ENCODE measurements around the gene SDF2L1.
"Not testable (repeated sequence)": the region's sequence is repeated elsewhere in the genome, so short reads cannot be mapped to it uniquely, and the experiment has no call there.

Gene SDF2L1

DNA sequence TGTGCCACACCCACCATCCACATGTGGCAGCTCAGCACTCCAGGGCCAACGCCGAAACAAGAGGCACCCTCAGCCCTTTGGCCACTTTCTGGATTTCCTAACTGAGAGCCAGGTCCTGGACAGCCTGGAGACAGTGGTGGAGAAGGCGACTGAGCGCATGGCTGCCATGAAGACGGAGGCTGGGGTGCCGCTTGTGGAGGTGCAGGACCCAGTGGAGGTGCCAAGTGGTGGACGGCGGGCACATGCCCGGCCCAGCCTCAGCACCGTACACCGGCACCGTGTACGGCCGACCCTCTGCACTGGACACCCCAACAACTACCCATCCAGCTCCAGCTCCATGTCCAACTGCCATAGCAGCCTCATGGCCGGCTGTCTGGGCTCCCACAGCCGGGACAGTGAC lies 8.0 kb upstream of the SDF2L1 start:
- no peak overlapping the region for H3K4me3 ChIP-seq (ENCODE audit: low read depth, low read length)
- no peaks in the 10 kb centered on the region for H3K27me3 ChIP-seq (replicated peaks)
- in situ Hi-C loops (cut with HindIII; ENCODE audit: low pct_ligation_motif_present, low sequenced_read_pairs): no loop called here
- DNase-seq: no peak
- TF ChIP-seq, protein P1, sequence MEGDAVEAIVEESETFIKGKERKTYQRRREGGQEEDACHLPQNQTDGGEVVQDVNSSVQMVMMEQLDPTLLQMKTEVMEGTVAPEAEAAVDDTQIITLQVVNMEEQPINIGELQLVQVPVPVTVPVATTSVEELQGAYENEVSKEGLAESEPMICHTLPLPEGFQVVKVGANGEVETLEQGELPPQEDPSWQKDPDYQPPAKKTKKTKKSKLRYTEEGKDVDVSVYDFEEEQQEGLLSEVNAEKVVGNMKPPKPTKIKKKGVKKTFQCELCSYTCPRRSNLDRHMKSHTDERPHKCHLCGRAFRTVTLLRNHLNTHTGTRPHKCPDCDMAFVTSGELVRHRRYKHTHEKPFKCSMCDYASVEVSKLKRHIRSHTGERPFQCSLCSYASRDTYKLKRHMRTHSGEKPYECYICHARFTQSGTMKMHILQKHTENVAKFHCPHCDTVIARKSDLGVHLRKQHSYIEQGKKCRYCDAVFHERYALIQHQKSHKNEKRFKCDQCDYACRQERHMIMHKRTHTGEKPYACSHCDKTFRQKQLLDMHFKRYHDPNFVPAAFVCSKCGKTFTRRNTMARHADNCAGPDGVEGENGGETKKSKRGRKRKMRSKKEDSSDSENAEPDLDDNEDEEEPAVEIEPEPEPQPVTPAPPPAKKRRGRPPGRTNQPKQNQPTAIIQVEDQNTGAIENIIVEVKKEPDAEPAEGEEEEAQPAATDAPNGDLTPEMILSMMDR (IDR thresholded peaks at IDR 0.05; ENCODE audit: low read depth, low read length, missing control alignments): no peak
- H3K27ac ChIP-seq: peak overlapping the region; percentile 10
- peaks cover under 1% of the 10 kb centered on the region for H3K36me3 ChIP-seq (replicated peaks)

DNA sequence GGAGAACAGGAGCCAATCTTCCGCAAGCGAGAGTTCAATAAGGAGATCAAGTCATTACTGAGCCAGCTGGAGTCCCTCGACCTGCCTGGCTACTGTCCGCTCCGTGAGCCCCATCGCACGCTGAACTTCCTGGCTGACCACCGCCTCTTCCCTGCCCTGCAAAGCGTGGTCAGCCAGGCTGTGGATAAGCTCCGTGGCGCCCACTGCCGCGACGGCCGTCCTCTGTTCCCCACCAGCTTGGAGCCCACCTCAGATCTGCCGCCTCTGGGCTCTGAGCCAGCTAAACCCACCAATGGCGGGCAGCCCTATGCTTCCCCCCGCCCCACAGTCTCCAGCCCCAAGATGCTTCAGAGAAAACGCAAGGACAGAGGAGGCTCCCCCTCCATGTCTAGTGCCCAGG lies 7.3 kb upstream of the SDF2L1 start:
- Histone ChIP-seq H3K27ac (no peak overlapping the region), H3K27me3 (replicated peaks) (no peaks in the 10 kb centered on the region), H3K36me3 (replicated peaks) (no peaks in the 10 kb centered on the region), H3K4me3 (ENCODE audit: low read depth, low read length) (no peak overlapping the region)
- in situ Hi-C loops (cut with HindIII; ENCODE audit: low pct_ligation_motif_present, low sequenced_read_pairs): no loop called here
- TF ChIP-seq, protein P1 (IDR thresholded peaks at IDR 0.05; ENCODE audit: low read depth, low read length, missing control alignments): no peak
- DNase-seq: no peak

DNA sequence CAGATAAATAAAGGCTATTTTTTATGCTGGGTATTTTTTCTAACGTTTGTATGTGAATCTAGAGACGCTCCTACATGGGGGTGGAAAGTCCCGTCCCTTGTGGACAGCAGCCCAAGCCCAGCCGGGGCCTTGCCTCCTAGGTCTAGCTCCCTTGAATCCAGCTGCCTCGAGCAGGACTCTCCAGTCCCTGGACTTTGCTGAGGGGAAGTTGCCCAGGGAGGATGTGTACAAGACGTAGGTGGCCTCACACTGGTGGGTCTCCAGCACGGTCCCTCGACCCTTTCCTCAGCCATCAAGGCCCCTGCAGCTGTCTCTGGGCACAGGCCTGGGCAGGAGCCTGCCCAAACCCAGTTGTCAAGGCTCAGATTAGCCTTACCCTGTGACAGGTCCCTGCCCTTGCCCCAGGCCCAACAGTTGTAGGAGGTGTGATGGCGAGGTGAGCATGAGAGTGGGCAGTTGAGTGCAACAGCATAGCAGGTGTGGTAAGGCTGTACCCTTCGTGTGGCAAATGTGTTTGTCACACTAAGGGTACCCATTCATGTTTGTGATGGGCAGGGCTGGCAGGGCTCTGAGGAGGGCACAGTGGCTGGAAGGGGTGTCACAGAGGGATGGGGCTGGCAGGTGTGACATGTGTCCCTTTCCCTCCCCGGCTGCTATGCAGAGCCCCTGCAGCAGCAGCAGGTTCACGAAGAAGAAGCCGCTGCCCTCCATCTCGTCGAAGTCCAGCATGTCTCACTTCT lies 6.2 kb upstream of the SDF2L1 start:
- H3K27me3 ChIP-seq (replicated peaks): no peaks in the 10 kb centered on the region
- no peak overlapping the region for H3K27ac ChIP-seq
- TF ChIP-seq, protein P1 (IDR thresholded peaks at IDR 0.05; ENCODE audit: low read depth, low read length, missing control alignments): no peak
- no peaks in the 10 kb centered on the region for H3K36me3 ChIP-seq (replicated peaks)
- no peak overlapping the region for H3K4me3 ChIP-seq (ENCODE audit: low read depth, low read length)
- no peak for DNase-seq
- in situ Hi-C loops (cut with HindIII; ENCODE audit: low pct_ligation_motif_present, low sequenced_read_pairs): no loop called here

DNA sequence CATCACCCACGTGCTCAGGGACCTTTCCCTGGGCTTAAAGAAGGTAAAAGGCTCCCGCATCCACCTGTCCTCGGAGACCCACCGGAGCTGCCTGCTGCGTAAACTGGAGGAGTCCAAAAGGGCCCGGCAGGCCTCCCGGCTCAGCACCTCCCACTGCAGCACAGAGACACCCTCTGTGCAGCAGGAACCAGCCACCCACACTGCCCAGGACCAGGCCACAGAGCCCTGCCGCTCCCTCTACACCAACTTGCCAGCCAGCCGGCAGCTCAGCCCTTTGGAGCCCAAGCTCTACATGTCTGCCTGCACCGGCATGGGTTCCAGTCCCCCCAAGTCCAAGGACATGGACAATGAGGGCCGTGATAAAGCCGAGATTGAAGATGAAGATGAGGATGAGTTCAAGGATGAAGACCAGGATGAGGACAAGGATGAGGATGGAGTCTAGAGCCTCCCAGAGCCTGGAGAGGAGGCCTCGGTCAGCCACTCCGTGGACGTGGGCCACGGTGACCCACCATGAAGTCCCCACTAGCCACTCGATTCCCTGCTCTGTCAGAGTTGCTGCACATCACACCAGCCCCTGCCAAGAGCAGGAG lies 5.4 kb upstream of the SDF2L1 start:
- no peak for DNase-seq
- no peak overlapping the region for H3K27ac ChIP-seq
- no peaks in the 10 kb centered on the region for H3K36me3 ChIP-seq (replicated peaks)
- no peaks in the 10 kb centered on the region for H3K27me3 ChIP-seq (replicated peaks)
- in situ Hi-C loops (cut with HindIII; ENCODE audit: low pct_ligation_motif_present, low sequenced_read_pairs): no loop called here
- TF ChIP-seq, protein P1 (IDR thresholded peaks at IDR 0.05; ENCODE audit: low read depth, low read length, missing control alignments): no peak
- no peak overlapping the region for H3K4me3 ChIP-seq (ENCODE audit: low read depth, low read length)

DNA sequence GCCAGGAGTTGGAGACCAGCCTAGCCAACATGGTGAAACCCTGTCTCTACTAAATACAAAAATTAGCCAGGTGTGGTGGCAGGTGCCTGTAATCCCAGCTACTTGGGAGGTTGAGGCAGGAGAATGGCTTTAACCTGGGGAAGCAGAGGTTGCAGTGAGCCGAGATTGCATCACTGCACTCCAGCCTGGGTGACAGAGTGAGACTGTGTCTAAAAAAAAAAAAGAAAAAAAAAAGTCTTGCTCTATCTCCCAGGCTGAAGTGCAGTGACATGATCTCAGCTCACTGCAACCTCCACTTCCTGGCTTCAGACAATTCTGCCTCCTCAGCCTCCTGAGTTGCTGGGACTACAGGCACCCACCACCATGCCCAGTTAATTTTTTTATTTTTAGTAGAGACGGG lies 4.7 kb upstream of the SDF2L1 start:
- in situ Hi-C loops (cut with HindIII; ENCODE audit: low pct_ligation_motif_present, low sequenced_read_pairs); DNase-seq; H3K36me3 ChIP-seq (replicated peaks); H3K27me3 ChIP-seq (replicated peaks); H3K4me3 ChIP-seq (ENCODE audit: low read depth, low read length); H3K27ac ChIP-seq: not testable (repeated sequence)

DNA sequence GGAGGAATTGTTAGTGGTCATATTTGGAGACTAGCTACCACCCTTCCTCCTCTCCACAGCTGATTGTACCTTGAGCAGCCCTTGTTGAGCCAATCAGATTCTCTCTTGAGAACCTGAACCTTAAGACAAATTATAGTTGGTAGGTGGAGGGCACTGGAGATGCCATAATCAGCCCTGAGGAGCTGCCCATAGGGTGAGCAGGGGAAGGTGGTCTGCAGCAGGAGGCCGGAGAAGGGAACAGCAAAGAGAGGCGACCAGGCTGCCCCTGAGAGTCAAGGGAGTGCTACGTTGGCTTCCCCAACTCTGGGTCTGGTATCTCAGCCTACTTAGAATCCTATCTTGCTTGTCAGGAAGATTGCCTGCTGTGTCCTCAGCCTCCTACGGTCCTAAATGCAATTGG lies 2.7 kb upstream of the SDF2L1 start:
- H3K4me3 ChIP-seq (ENCODE audit: low read depth, low read length): no peak overlapping the region
- peaks cover 4% of the 10 kb centered on the region for H3K36me3 ChIP-seq (replicated peaks)
- no peaks in the 10 kb centered on the region for H3K27me3 ChIP-seq (replicated peaks)
- no peak for DNase-seq
- in situ Hi-C loops (cut with HindIII; ENCODE audit: low pct_ligation_motif_present, low sequenced_read_pairs): no loop called here
- H3K27ac ChIP-seq: no peak overlapping the region
- TF ChIP-seq, protein P1 (IDR thresholded peaks at IDR 0.05; ENCODE audit: low read depth, low read length, missing control alignments): no peak

All from brain microvascular endothelial cell (primary cell).